Measurements from ENCODE around the gene PIGZ.

- TF ChIP-seq, protein P1, sequence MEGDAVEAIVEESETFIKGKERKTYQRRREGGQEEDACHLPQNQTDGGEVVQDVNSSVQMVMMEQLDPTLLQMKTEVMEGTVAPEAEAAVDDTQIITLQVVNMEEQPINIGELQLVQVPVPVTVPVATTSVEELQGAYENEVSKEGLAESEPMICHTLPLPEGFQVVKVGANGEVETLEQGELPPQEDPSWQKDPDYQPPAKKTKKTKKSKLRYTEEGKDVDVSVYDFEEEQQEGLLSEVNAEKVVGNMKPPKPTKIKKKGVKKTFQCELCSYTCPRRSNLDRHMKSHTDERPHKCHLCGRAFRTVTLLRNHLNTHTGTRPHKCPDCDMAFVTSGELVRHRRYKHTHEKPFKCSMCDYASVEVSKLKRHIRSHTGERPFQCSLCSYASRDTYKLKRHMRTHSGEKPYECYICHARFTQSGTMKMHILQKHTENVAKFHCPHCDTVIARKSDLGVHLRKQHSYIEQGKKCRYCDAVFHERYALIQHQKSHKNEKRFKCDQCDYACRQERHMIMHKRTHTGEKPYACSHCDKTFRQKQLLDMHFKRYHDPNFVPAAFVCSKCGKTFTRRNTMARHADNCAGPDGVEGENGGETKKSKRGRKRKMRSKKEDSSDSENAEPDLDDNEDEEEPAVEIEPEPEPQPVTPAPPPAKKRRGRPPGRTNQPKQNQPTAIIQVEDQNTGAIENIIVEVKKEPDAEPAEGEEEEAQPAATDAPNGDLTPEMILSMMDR (IDR thresholded peaks at IDR 0.05; ENCODE audit: low read depth, low read length, missing input control): no peak
- TF ChIP-seq, protein P2, sequence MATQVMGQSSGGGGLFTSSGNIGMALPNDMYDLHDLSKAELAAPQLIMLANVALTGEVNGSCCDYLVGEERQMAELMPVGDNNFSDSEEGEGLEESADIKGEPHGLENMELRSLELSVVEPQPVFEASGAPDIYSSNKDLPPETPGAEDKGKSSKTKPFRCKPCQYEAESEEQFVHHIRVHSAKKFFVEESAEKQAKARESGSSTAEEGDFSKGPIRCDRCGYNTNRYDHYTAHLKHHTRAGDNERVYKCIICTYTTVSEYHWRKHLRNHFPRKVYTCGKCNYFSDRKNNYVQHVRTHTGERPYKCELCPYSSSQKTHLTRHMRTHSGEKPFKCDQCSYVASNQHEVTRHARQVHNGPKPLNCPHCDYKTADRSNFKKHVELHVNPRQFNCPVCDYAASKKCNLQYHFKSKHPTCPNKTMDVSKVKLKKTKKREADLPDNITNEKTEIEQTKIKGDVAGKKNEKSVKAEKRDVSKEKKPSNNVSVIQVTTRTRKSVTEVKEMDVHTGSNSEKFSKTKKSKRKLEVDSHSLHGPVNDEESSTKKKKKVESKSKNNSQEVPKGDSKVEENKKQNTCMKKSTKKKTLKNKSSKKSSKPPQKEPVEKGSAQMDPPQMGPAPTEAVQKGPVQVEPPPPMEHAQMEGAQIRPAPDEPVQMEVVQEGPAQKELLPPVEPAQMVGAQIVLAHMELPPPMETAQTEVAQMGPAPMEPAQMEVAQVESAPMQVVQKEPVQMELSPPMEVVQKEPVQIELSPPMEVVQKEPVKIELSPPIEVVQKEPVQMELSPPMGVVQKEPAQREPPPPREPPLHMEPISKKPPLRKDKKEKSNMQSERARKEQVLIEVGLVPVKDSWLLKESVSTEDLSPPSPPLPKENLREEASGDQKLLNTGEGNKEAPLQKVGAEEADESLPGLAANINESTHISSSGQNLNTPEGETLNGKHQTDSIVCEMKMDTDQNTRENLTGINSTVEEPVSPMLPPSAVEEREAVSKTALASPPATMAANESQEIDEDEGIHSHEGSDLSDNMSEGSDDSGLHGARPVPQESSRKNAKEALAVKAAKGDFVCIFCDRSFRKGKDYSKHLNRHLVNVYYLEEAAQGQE (IDR thresholded peaks at IDR 0.05): no peak
- TF ChIP-seq ATF3 (IDR thresholded peaks at IDR 0.05): no peak
- no peak for TF ChIP-seq JUND (IDR thresholded peaks at IDR 0.05)
- TF ChIP-seq TAF1 (conservative IDR thresholded peaks at IDR 0.05): no peak
- TF ChIP-seq, protein P3, sequence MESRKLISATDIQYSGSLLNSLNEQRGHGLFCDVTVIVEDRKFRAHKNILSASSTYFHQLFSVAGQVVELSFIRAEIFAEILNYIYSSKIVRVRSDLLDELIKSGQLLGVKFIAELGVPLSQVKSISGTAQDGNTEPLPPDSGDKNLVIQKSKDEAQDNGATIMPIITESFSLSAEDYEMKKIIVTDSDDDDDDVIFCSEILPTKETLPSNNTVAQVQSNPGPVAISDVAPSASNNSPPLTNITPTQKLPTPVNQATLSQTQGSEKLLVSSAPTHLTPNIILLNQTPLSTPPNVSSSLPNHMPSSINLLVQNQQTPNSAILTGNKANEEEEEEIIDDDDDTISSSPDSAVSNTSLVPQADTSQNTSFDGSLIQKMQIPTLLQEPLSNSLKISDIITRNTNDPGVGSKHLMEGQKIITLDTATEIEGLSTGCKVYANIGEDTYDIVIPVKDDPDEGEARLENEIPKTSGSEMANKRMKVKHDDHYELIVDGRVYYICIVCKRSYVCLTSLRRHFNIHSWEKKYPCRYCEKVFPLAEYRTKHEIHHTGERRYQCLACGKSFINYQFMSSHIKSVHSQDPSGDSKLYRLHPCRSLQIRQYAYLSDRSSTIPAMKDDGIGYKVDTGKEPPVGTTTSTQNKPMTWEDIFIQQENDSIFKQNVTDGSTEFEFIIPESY (IDR thresholded peaks at IDR 0.05): no peak
- TF ChIP-seq NR2F2 (IDR thresholded peaks at IDR 0.05): no peak
- TF ChIP-seq, protein P4, sequence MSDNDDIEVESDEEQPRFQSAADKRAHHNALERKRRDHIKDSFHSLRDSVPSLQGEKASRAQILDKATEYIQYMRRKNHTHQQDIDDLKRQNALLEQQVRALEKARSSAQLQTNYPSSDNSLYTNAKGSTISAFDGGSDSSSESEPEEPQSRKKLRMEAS (IDR thresholded peaks at IDR 0.05): no peak
- no peak for TF ChIP-seq FOXA2 (IDR thresholded peaks at IDR 0.05)
- TF ChIP-seq YY1 (IDR thresholded peaks at IDR 0.05): no peak
- no peak for TF ChIP-seq HNF4A (conservative IDR thresholded peaks at IDR 0.05)
- no peak for TF ChIP-seq GABPA (IDR thresholded peaks at IDR 0.05 in 1 of 2, conservative IDR thresholded peaks at IDR 0.05 in 1 of 2)
- no peak for TF ChIP-seq RAD21 (IDR thresholded peaks at IDR 0.05)
- no peak for TF ChIP-seq EGR1 (IDR thresholded peaks at IDR 0.05; ENCODE audit: low read depth in 2 of 2)
Observed at GRCh38 chr3:196985298-196985697, 16.7 kb upstream of the PIGZ start.
